OCI-LY3 (cell line): ENCODE results near the gene GGCX.

Experiments
- H2AFZ ChIP-seq: fragments of 200-600, 300-600 bp; shearing (Covaris generic); 2 replicates; pipeline ENCODE4 v1.6.0; 2014; ENCODE audit warnings: antibody characterized with exemption, low read depth, low read length
- H3K27ac ChIP-seq: fragments of 200-600, 300-600 bp; sonication (generic); 2 replicates; pipeline ENCODE4 v1.5.1; 2014; ENCODE audit warnings: mild to moderate bottlenecking, low read length, moderate library complexity, mixed read lengths
- H3K27me3 ChIP-seq: fragments of 200-600, 300-600 bp; sonication (generic); 2 replicates; pipeline ENCODE4 v1.6.1; 2014; ENCODE audit warnings: low read depth, low read length, mixed read lengths
- H3K36me3 ChIP-seq: fragments of 200-600, 300-600 bp; sonication (generic); replicated peaks from 2 replicates; pipeline ENCODE3; 2014; ENCODE audit warnings: low read depth, low read length, mixed read lengths
- H3K4me1 ChIP-seq: fragments of 300-600, 200-600 bp; sonication (generic); 2 replicates; pipeline ENCODE4 v1.6.1; 2014; ENCODE audit warnings: low read length, mixed read lengths
- H3K4me2 ChIP-seq: fragments of 200-600, 300-600 bp; sonication (generic); 2 replicates; pipeline ENCODE4 v1.6.1; 2014; ENCODE audit warnings: low read length, mixed read lengths
- H3K4me3 ChIP-seq: fragments of 300-600, 200-600 bp; sonication (generic); 2 replicates; pipeline ENCODE4 v1.5.1; 2014; ENCODE audit warnings: antibody characterized with exemption, mild to moderate bottlenecking, low read length, moderate library complexity
- H3K79me2 ChIP-seq: fragments of 300-600, 200-600 bp; shearing (Covaris generic); 2 replicates; pipeline ENCODE4 v1.6.1; 2014; ENCODE audit warnings: mild to moderate bottlenecking, low read length, mixed read lengths
- H3K9ac ChIP-seq: fragments of 300-600, 200-600 bp; shearing (Covaris generic); 2 replicates; pipeline ENCODE4 v1.6.0; 2014; ENCODE audit warnings: mild to moderate bottlenecking, low read length, moderate library complexity
- H3K9me3 ChIP-seq: fragments of 200-600, 300-600 bp; shearing (Covaris generic); 2 replicates; pipeline ENCODE4 v1.6.1; 2014; ENCODE audit warnings: low read length, mixed read lengths; ENCODE audit not compliant: insufficient read depth
- H4K20me1 ChIP-seq: fragments of 200-600, 300-600 bp; sonication (generic); 2 replicates; pipeline ENCODE4 v1.6.1; 2016; ENCODE audit warnings: low read length, mixed read lengths; ENCODE audit not compliant: insufficient read depth
- CTCF ChIP-seq: fragments of 200-600, 300-600 bp; sonication (generic); IDR thresholded peaks from 2 replicates; pipeline ENCODE4 v1.5.1; 2014; ENCODE audit warnings: antibody characterized with exemption, low read length, low read depth
- EZH2phosphoT487 ChIP-seq: fragments of 200-600 bp; shearing (Covaris generic); IDR thresholded peaks from 2 replicates; pipeline ENCODE4 v1.6.1; 2018; ENCODE audit warnings: antibody characterized with exemption, mixed run types, low read depth

The GGCX gene

GRCh38 chr2:85588645-85589044, 27.4 kb upstream of the GGCX start:
- no peak overlapping the region for H3K4me3 ChIP-seq
- no peaks in the 10 kb centered on the region for H3K27me3 ChIP-seq
- no peaks in the 10 kb centered on the region for H3K9me3 ChIP-seq
- TF ChIP-seq EZH2phosphoT487 (no peak), CTCF (no peak)
- H3K27ac ChIP-seq = no peak overlapping the region
- no peaks in the 10 kb centered on the region for H3K79me2 ChIP-seq
- no peaks in the 10 kb centered on the region for H3K36me3 ChIP-seq
- H2AFZ ChIP-seq = no peak overlapping the region
- H3K4me1 ChIP-seq = peaks cover 7% of the 10 kb centered on the region; the same call in 1 of the 2 replicates
- H3K9ac ChIP-seq = no peak overlapping the region
- no peaks in the 10 kb centered on the region for H4K20me1 ChIP-seq
- H3K4me2 ChIP-seq = no peak overlapping the region

GRCh38 chr2:85588236-85588635, 26.9 kb upstream of the GGCX start:
- Histone ChIP-seq H3K27me3 (no peaks in the 10 kb centered on the region), H3K27ac (no peak overlapping the region), H3K79me2 (no peaks in the 10 kb centered on the region), H3K4me2 (no peak overlapping the region), H2AFZ (no peak overlapping the region), H3K4me1 (peaks cover 7% of the 10 kb centered on the region; the same call in 1 of the 2 replicates), H3K36me3 (no peaks in the 10 kb centered on the region), H3K9me3 (no peaks in the 10 kb centered on the region), H4K20me1 (no peaks in the 10 kb centered on the region), H3K9ac (no peak overlapping the region), H3K4me3 (no peak overlapping the region)
- no peak for TF ChIP-seq EZH2phosphoT487
- TF ChIP-seq CTCF = no peak

GRCh38 chr2:85585781-85586105, 24.4 kb upstream of the GGCX start:
- H3K4me2 ChIP-seq = no peak overlapping the region

More at GRCh38 chr2:85585781-85586105, 24.4 kb upstream of the GGCX start:
- Histone ChIP-seq H2AFZ (no peak overlapping the region), H3K36me3 (no peaks in the 10 kb centered on the region), H4K20me1 (no peaks in the 10 kb centered on the region), H3K79me2 (no peaks in the 10 kb centered on the region), H3K27ac (no peak overlapping the region), H3K4me3 (no peak overlapping the region), H3K27me3 (no peaks in the 10 kb centered on the region), H3K9me3 (no peaks in the 10 kb centered on the region), H3K4me1 (peaks cover 7% of the 10 kb centered on the region; the same call in 1 of the 2 replicates), H3K9ac (no peak overlapping the region)
- TF ChIP-seq EZH2phosphoT487 = no peak
- no peak for TF ChIP-seq CTCF
